AG09319 (cell line): ENCODE measurements around the gene NOTCH4.
A peak's percentile ranks its signal among the peaks of the same experiment; 100 is the strongest.
"Not testable (repeated sequence)": the region's sequence is repeated elsewhere in the genome, so short reads cannot be mapped to it uniquely, and the experiment has no call there.

ENCODE experiments used
- DNase-seq: peaks from one replicate; pipeline ENCODE4 v3.0.0-alpha.2; 2010; ENCODE audit warnings: low read depth; ENCODE audit errors: extremely low read depth
- TF ChIP-seq, protein P1 (sequence below): IDR thresholded peaks from 2 replicates; pipeline ENCODE4 v1.5.1; 2011; ENCODE audit warnings: low read depth, mild to moderate bottlenecking, inconsistent platforms, low read length, moderate library complexity

NOTCH4 gene

DNA sequence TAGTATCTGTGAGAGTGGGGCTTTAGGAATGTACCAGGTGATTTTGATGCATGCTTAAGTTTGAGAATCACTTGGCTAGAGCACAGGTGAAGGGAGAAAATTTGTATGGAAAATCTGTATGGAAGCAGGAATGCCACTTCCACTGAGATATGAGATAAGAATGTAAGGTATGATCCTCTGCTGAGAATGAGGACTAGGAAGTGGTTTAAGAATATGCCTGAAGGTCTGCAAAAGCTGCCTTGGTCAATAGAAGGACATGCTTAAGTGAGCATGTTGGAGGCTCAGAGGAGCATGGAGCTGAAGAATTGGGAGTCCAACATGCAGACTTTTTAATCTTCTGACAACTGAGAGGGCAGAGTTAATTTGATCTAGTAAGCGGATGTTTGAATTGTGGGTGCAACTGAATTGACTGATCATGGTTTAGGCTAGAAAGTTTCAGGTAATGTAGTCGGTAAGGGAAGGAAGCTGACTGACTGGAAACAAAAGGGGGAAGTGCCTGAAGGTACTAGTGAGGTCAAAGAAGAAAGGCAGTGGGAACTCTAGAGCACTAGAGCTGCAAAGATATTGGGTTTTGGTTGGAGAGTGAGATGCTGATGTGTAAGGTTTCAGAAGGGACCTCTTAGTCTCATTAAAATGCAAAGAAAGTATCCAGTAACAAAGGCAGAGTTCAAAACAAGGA, 28.6 kb upstream of the NOTCH4 start:
- TF ChIP-seq, protein P1, sequence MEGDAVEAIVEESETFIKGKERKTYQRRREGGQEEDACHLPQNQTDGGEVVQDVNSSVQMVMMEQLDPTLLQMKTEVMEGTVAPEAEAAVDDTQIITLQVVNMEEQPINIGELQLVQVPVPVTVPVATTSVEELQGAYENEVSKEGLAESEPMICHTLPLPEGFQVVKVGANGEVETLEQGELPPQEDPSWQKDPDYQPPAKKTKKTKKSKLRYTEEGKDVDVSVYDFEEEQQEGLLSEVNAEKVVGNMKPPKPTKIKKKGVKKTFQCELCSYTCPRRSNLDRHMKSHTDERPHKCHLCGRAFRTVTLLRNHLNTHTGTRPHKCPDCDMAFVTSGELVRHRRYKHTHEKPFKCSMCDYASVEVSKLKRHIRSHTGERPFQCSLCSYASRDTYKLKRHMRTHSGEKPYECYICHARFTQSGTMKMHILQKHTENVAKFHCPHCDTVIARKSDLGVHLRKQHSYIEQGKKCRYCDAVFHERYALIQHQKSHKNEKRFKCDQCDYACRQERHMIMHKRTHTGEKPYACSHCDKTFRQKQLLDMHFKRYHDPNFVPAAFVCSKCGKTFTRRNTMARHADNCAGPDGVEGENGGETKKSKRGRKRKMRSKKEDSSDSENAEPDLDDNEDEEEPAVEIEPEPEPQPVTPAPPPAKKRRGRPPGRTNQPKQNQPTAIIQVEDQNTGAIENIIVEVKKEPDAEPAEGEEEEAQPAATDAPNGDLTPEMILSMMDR = no peak
- DNase-seq = no peak

DNA sequence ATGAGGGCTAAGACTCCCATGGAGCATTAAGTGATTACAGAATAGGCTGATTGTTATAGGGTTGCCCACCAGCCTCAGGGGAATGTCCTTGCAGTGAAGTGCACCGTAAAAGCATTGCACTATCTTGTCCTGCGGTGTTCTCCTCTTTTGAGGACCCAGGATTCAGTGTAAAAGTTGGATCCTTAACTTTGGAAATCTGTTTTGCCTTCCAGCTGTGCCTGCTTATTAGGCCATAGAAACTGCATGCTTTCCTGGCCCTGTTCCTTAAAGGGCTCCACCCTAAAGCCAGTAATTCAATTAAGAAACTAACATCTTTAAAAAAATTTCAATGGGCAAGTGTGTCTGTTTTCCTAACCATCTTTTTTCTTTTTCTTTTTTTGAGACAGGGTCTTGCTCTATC, 25.4 kb upstream of the NOTCH4 start:
- TF ChIP-seq, protein P1 = no peak
- DNase-seq = no peak

DNA sequence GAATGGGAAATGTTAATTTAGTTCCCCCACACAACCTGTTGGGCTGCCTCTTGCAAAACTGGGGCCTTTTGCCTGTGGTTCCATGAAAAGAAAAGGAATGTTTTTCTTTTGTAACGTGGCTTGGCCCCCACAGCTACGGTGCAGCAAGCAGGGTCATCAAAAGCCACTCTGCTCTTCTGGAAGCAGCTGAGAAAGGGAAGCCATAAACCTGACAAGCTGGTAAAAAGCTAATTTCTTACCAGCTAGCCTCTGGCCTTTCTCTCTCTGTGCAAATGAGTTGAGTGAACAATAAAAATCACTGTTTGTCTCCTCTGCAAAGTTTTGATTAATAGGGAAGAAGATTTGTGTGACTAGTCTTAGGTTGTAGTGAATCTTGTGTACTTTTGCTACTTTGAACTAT, 23.5 kb upstream of the NOTCH4 start:
- TF ChIP-seq, protein P1 = no peak
- DNase-seq = no peak

DNA sequence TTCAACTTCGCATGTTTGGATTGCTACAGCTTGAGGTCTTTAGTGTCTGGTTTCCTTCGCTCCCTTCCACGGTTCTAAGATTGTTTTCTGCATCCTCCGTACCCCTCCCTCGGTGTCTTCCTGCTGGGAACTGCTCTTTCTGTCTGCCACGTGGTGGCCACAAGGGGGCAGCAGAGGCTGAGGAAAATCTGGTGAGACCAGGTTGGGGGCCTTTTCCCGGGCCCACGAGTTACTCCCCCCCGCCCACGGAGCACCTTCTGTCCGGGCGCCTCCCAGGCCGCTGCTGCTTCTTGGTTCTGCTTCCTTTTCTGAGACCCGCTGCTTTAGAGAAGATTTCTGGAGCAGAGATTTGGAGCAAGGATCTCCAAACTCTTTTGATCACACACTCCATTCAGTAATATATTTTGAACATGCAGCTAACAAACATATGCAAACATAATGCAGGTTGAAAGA, 21.1 kb upstream of the NOTCH4 start:
- DNase-seq = peak; percentile 52

DNA sequence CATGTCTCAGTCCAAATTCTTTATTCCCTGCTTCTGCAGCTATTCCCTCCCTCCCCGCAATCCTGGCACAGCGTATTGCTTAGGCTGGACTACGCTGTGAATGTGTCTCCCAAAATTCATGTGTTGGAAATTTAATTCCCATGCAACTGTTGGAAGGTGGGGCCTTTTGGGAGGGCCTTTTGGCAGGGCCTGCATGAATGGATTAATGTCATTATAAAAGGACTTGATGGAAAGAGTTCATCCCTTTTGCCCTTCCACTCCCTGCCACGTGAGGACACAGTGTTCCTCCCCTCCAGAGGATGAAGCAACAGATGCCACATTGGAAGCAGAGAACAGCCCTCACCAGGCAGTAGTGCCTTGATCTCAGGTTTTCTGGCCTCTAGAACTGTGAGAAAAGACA, 20.4 kb upstream of the NOTCH4 start:
- TF ChIP-seq, protein P1 = no peak
- no peak for DNase-seq

More for the DNA sequence above, 21.1 kb upstream of the NOTCH4 start:
- TF ChIP-seq, protein P1 = peak; percentile 87

DNA sequence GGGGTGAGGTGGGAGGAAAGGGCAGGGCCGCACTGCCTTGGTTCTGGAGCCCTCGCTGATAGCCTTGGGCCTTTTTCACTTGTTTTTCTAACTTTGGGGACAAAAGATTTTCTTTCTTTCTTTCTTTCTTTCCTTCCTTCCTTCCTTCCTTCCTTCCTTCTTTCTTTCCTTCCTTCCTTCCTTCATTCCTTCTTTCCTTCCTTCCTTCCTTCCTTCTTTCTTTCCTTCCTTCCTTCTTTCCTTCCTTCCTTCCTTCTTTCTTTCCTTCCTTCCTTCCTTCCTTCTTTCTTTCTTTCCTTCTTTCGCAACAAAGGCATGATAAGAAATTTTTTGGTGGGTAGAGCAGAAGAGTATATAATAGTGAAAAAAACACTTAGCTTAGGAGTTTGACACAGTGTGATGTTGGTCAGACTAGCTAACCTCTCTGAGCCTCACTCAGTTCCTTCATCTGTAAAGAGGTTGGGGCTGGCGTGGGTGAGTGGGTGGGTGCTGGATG, 18.5 kb upstream of the NOTCH4 start:
- not testable (repeated sequence) for DNase-seq

DNA sequence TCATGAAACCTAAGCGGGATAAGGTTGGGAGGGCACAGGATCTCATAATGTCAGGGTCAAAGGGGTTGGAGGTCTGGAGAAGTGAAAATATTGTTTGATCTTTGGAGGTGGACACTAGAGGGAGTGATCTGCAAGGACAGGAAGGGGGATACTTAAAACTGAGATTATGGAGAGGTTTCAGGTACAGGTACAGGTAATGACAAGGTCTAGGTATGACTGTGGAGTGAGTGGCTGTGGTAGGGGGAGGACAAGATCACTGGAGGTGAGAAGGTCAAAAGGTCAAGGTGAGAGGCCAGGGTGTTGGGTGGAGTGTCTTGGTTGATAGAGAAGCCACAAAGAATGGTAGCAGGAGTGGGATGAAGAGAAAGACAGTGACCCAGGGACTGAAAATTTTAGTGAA, 16.8 kb upstream of the NOTCH4 start:
- TF ChIP-seq, protein P1 = no peak
- no peak for DNase-seq

DNA sequence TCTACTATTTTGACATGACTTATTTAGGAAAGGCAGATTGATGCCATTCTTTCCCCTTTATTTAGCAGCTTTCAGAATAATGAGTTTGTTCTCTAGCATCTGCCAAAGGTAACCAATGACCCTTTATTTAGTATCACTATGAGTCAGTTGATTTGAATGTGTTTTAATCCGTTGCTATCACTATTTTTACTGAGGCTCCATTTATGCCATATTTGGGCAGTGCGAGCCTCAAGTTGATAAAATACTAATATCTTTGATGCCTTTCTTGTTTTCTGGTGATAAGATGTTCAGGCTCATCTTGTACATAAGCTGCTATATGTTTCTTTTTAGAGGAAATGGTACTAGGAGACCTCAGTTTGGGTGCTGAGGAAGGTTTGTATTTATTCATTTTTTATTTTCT, 15.6 kb upstream of the NOTCH4 start:
- TF ChIP-seq, protein P1 = no peak
- no peak for DNase-seq
